Type B pancreatic cell (in vitro differentiated cells): ENCODE data around the gene THSD4. TPM values are rescaled to one million over a fixed set of nuclear protein-coding genes. Genes with fewer than 3 reads are reported as not detected.

Source experiments
- DNase-seq: peaks from one replicate; pipeline ENCODE4 v3.0.0; 2021; ENCODE audit warnings: mixed read lengths; ENCODE audit not compliant: unreplicated experiment; ENCODE audit errors: extremely low spot score
- H3K27ac Mint-ChIP-seq: 2 replicates; pipeline ENCODE4 v1.8.0; 2021; ENCODE audit warnings: mild to moderate bottlenecking, mixed read lengths
- H3K27me3 Mint-ChIP-seq: 2 replicates; pipeline ENCODE4 v1.8.0; 2021; ENCODE audit warnings: mixed read lengths
- H3K36me3 Mint-ChIP-seq: 2 replicates; pipeline ENCODE4 v1.8.0; 2021; ENCODE audit warnings: mixed read lengths
- H3K4me1 Mint-ChIP-seq: one replicate; pipeline ENCODE4 v1.8.0; 2021; ENCODE audit warnings: mixed read lengths; ENCODE audit not compliant: unreplicated experiment
- H3K4me3 Mint-ChIP-seq: 2 replicates; pipeline ENCODE4 v1.8.0; 2021; ENCODE audit warnings: mild to moderate bottlenecking, mixed read lengths
- H3K9me3 Mint-ChIP-seq: 2 replicates; pipeline ENCODE4 v1.8.0; 2021; ENCODE audit warnings: mixed read lengths
- CTCF ChIP-seq: fragments of 200-600 bp; sonication (generic); conservative IDR thresholded peaks from 2 replicates; pipeline ENCODE4 v1.5.0; 2021; ENCODE audit warnings: antibody characterized with exemption, mild to moderate bottlenecking
- total RNA-seq: library from RNA; stranded (reverse); gene quantifications from 2 replicates; pipeline ENCODE4 v1.2.1, GENCODE V29; 2021; ENCODE audit warnings: low replicate concordance

The THSD4 gene
- total RNA-seq, 1 donor from 2014 or later: 43.3 TPM

DNA sequence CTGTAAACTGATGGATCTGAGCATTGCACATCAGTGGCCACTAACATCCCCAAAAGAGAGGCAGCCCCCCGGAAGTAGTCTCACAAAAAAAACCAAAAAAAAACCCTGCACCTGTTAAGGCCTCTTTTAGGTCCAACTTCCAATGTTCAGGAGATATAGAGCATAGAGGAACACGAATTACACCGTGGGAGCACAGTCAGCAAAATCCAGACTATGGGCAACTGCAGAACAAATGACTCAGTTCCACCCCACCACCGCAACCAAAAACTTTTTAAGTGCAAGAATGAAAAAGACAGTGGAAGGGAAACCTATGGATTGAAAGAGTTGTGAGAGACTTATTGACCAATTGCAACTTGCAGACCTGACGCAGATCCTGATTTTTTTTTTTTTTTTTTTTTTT lies 652.9 kb downstream of the THSD4 start:
- TF ChIP-seq CTCF: no peak
- DNase-seq: no peak
- H3K4me3 Mint-ChIP-seq: no peak overlapping the region
- no peaks in the 10 kb centered on the region for H3K4me1 Mint-ChIP-seq
- no peaks in the 10 kb centered on the region for H3K27me3 Mint-ChIP-seq
- no peaks in the 10 kb centered on the region for H3K9me3 Mint-ChIP-seq
- H3K27ac Mint-ChIP-seq: no peak overlapping the region
- H3K36me3 Mint-ChIP-seq: peaks cover 31% of the 10 kb centered on the region

DNA sequence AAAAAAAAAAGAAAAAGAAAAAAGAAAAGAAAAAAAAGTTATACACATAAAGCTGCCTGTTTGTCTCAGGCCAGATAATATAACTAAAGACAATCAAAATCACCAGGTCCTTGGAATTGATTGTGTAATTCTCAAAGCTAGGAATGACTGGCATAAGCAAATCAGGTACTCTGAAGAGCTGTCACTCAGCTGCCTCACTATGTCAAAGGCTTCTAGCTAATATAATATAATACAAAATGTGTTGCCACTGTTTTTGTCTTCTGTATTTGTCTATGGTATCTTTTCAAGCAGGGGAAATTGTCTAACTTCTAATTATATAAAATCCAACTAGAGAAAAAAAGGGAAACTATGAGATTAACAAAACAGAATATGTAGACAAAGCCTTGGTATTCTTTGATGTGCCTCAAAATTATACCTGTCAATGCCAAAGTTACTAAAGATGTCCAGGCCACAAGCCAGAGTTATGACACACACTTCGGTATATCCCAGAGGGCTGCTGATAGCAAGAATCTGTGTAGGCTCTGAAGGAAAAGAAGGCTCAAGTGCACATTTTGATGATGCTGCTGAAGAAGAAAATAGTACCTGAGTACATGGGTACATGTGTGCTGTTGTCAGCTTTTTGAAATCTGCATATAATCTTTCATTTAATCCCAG lies 658.1 kb downstream of the THSD4 start:
- no peak for TF ChIP-seq CTCF
- no peak overlapping the region for H3K4me3 Mint-ChIP-seq

GRCh38 chr15:71775856-71776255 lies 660.6 kb downstream of the THSD4 start:
- Mint-ChIP-seq H3K27me3 (no peaks in the 10 kb centered on the region), H3K4me3 (no peak overlapping the region), H3K27ac (no peak overlapping the region), H3K9me3 (no peaks in the 10 kb centered on the region), H3K4me1 (peaks cover 7% of the 10 kb centered on the region), H3K36me3 (peaks cover 9% of the 10 kb centered on the region)
- DNase-seq: no peak
- no peak for TF ChIP-seq CTCF

More for the DNA sequence above, 658.1 kb downstream of the THSD4 start:
- H3K36me3 Mint-ChIP-seq: peaks cover 14% of the 10 kb centered on the region
- no peak overlapping the region for H3K27ac Mint-ChIP-seq
- H3K27me3 Mint-ChIP-seq: no peaks in the 10 kb centered on the region
- no peaks in the 10 kb centered on the region for H3K4me1 Mint-ChIP-seq
- no peaks in the 10 kb centered on the region for H3K9me3 Mint-ChIP-seq
- no peak for DNase-seq

GRCh38 chr15:71776304-71776703 lies 661.0 kb downstream of the THSD4 start:
- Mint-ChIP-seq H3K4me1 (peaks cover 7% of the 10 kb centered on the region), H3K9me3 (no peaks in the 10 kb centered on the region), H3K36me3 (peaks cover 4% of the 10 kb centered on the region), H3K4me3 (no peak overlapping the region), H3K27me3 (no peaks in the 10 kb centered on the region), H3K27ac (no peak overlapping the region)
- DNase-seq: no peak
- no peak for TF ChIP-seq CTCF

DNA sequence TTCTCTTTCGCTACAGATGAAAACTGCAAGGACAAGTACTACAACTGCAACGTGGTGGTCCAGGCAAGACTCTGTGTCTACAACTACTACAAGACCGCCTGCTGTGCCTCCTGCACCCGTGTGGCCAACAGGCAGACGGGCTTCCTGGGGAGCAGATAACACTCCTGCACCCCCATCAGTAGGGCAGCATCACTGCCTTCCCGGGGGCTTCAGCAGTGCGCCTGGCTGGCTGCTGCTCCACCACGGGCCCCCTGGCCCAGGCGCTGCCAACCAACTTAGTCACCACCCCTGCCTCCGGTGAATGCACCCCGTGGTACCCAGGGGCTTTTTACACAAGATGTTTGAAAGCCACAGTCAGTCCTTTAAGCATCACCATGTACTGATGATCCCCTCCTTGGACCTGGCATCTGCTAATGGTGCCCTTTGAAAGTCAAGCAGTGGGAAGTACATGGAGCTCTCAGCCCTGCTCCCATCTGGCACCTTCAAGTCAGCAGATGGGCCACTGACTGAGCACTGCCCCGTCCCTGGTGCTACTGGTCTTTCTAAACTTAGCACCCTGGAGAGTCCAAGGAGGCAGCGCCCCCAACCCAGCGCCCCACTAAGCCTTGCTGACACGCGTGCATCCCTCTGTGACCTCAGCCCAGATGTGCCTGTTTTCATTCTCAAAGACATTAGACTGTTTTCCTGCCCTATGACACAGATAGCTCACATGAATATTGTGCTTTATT lies 662.1 kb downstream of the THSD4 start:
- no peak for TF ChIP-seq CTCF
- H3K27me3 Mint-ChIP-seq: no peaks in the 10 kb centered on the region
- H3K36me3 Mint-ChIP-seq: no peaks in the 10 kb centered on the region
- H3K4me1 Mint-ChIP-seq: peaks cover 7% of the 10 kb centered on the region
- H3K9me3 Mint-ChIP-seq: no peaks in the 10 kb centered on the region
- peak; percentile 49 for DNase-seq
- H3K4me3 Mint-ChIP-seq: no peak overlapping the region
- H3K27ac Mint-ChIP-seq: no peak overlapping the region
